ENCODE measurements around the gene CYYR1. TPM values are rescaled to one million over a fixed set of nuclear protein-coding genes. Genes with fewer than 3 reads are reported as not detected.

Gene CYYR1
- total RNA-seq, 5 donors from 2014 or later (not counting 1 experiment from before 2014, with no cell fraction given): 0.09 to 0.29 (median 0.26) TPM; not detected in 2

- peak in 1 of 35 experiments; percentile 3 for DNase-seq
- ATAC-seq (replicated peaks in 1 of 4): no peak
- H3K27me3 Mint-ChIP-seq: no peaks in the 10 kb centered on the region
- Histone ChIP-seq H3K4me1 (ENCODE audit: control insufficient read depth in 1 of 2, extremely low read depth in 1 of 2, insufficient read depth in 2 of 2, low read length in 2 of 2) (no peaks in the 10 kb centered on the region), H3K4me3 (ENCODE audit: control insufficient read depth in 1 of 2, extremely low read depth in 1 of 2, low read length in 1 of 2) (no peak overlapping the region), H3K27me3 (replicated peaks in 1 of 2; ENCODE audit: control insufficient read depth in 2 of 2, extremely low read depth in 1 of 2, insufficient read depth in 2 of 2, low read length in 1 of 2) (no peaks in the 10 kb centered on the region), H3K36me3 (ENCODE audit: control insufficient read depth in 2 of 2, extremely low read depth in 1 of 2, insufficient read depth in 1 of 2, low read length in 1 of 2) (no peaks in the 10 kb centered on the region), H3K27ac (ENCODE audit: low read length) (no peak overlapping the region), H3K9me3 (no peaks in the 10 kb centered on the region)
- CTCF ChIA-PET: no interaction called here
- H3K4me3 Mint-ChIP-seq: no peak overlapping the region
- POLR2A ChIA-PET: no interaction called here
- peaks cover 0 to 5% (median 3%) of the 10 kb centered on the region in 3 donors for H3K9me3 Mint-ChIP-seq
- H3K4me1 Mint-ChIP-seq: no peaks in the 10 kb centered on the region
- 70% methylated on average over 5 of the region's 8 CpGs for WGBS (ENCODE audit: insufficient coverage)
- H3K27ac Mint-ChIP-seq: no peak overlapping the region
- no peaks in the 10 kb centered on the region for H3K36me3 Mint-ChIP-seq
Measured at GRCh38 chr21:26546446-26547097, 26.5 kb downstream of the CYYR1 start.

- Mint-ChIP-seq H3K27ac (no peak overlapping the region), H3K9me3 (peaks cover 0 to 5% (median 3%) of the 10 kb centered on the region in 3 donors), H3K4me3 (no peak overlapping the region), H3K4me1 (no peaks in the 10 kb centered on the region), H3K27me3 (no peaks in the 10 kb centered on the region), H3K36me3 (no peaks in the 10 kb centered on the region)
- ChIA-PET POLR2A (no interaction called here), CTCF (interaction anchor here in 1 of 2 donors (0.6 kb wide), 1 partner anchor 1839 kb away, joined by 3 read pairs; no protein-coding TSS in a partner anchor)
- no peaks in the 10 kb centered on the region for H3K9me3 ChIP-seq
- DNase-seq: no peak
- H3K36me3 ChIP-seq (ENCODE audit: control insufficient read depth in 2 of 2, extremely low read depth in 1 of 2, insufficient read depth in 1 of 2, low read length in 1 of 2): no peaks in the 10 kb centered on the region
- H3K4me1 ChIP-seq (ENCODE audit: control insufficient read depth in 1 of 2, extremely low read depth in 1 of 2, insufficient read depth in 2 of 2, low read length in 2 of 2): peaks cover 0 to 7% of the 10 kb centered on the region in 2 experiments
- no peak overlapping the region for H3K27ac ChIP-seq (ENCODE audit: low read length)
- ATAC-seq (replicated peaks in 1 of 4): no peak
- WGBS (ENCODE audit: insufficient coverage): no CpG with 5 or more reads among the region's 7 CpGs
- H3K27me3 ChIP-seq (replicated peaks in 1 of 2; ENCODE audit: control insufficient read depth in 2 of 2, extremely low read depth in 1 of 2, insufficient read depth in 2 of 2, low read length in 1 of 2): no peaks in the 10 kb centered on the region
- no peak overlapping the region for H3K4me3 ChIP-seq (ENCODE audit: control insufficient read depth in 1 of 2, extremely low read depth in 1 of 2, low read length in 1 of 2)
Measured at GRCh38 chr21:26544201-26544775, 28.8 kb downstream of the CYYR1 start.

- no peak for DNase-seq
- ChIA-PET CTCF (no interaction called here), POLR2A (no interaction called here)
- H3K9me3 ChIP-seq: no peaks in the 10 kb centered on the region
- no peaks in the 10 kb centered on the region for H3K36me3 ChIP-seq (ENCODE audit: control insufficient read depth in 2 of 2, extremely low read depth in 1 of 2, insufficient read depth in 1 of 2, low read length in 1 of 2)
- Mint-ChIP-seq H3K27me3 (no peaks in the 10 kb centered on the region), H3K9me3 (no peaks in the 10 kb centered on the region), H3K4me1 (no peaks in the 10 kb centered on the region), H3K36me3 (no peaks in the 10 kb centered on the region), H3K4me3 (no peak overlapping the region), H3K27ac (no peak overlapping the region)
- ATAC-seq (replicated peaks in 1 of 4): no peak
- H3K27me3 ChIP-seq (replicated peaks in 1 of 2; ENCODE audit: control insufficient read depth in 2 of 2, extremely low read depth in 1 of 2, insufficient read depth in 2 of 2, low read length in 1 of 2): no peaks in the 10 kb centered on the region
- no peak overlapping the region for H3K27ac ChIP-seq (ENCODE audit: low read length)
- peaks cover 0 to 7% of the 10 kb centered on the region in 2 experiments for H3K4me1 ChIP-seq (ENCODE audit: control insufficient read depth in 1 of 2, extremely low read depth in 1 of 2, insufficient read depth in 2 of 2, low read length in 2 of 2)
- no peak overlapping the region for H3K4me3 ChIP-seq (ENCODE audit: control insufficient read depth in 1 of 2, extremely low read depth in 1 of 2, low read length in 1 of 2)
Measured at GRCh38 chr21:26540651-26541050, 32.4 kb downstream of the CYYR1 start.

- WGBS (ENCODE audit: insufficient coverage): no CpG with 5 or more reads among the region's 2 CpGs
- Histone ChIP-seq H3K4me3 (ENCODE audit: control insufficient read depth in 1 of 2, extremely low read depth in 1 of 2, low read length in 1 of 2) (no peak overlapping the region), H3K4me1 (ENCODE audit: control insufficient read depth in 1 of 2, extremely low read depth in 1 of 2, insufficient read depth in 2 of 2, low read length in 2 of 2) (peaks cover 0 to 7% of the 10 kb centered on the region in 2 experiments), H3K27me3 (replicated peaks in 1 of 2; ENCODE audit: control insufficient read depth in 2 of 2, extremely low read depth in 1 of 2, insufficient read depth in 2 of 2, low read length in 1 of 2) (no peaks in the 10 kb centered on the region), H3K27ac (ENCODE audit: low read length) (no peak overlapping the region), H3K36me3 (ENCODE audit: control insufficient read depth in 2 of 2, extremely low read depth in 1 of 2, insufficient read depth in 1 of 2, low read length in 1 of 2) (no peaks in the 10 kb centered on the region), H3K9me3 (no peaks in the 10 kb centered on the region)
- H3K4me3 Mint-ChIP-seq: no peak overlapping the region
- H3K4me1 Mint-ChIP-seq: no peaks in the 10 kb centered on the region
- CTCF ChIA-PET: no interaction called here
- ATAC-seq (replicated peaks in 1 of 4) (no peak), DNase-seq (no peak)
- no peaks in the 10 kb centered on the region for H3K9me3 Mint-ChIP-seq
- no peak overlapping the region for H3K27ac Mint-ChIP-seq
- H3K27me3 Mint-ChIP-seq: no peaks in the 10 kb centered on the region
- H3K36me3 Mint-ChIP-seq: no peaks in the 10 kb centered on the region
- POLR2A ChIA-PET: interaction anchor here in 1 of 2 donors (0.6 kb wide), 1 partner anchor 274 kb away, joined by 3 read pairs; no protein-coding TSS in a partner anchor
Measured at GRCh38 chr21:26539566-26539965, 33.5 kb downstream of the CYYR1 start.

GRCh38 chr21:26534517-26534916 is 38.6 kb downstream of the CYYR1 start:
- Histone ChIP-seq H3K4me3 (ENCODE audit: control insufficient read depth in 1 of 2, extremely low read depth in 1 of 2, low read length in 1 of 2) (no peak overlapping the region), H3K9me3 (no peaks in the 10 kb centered on the region), H3K4me1 (ENCODE audit: control insufficient read depth in 1 of 2, extremely low read depth in 1 of 2, insufficient read depth in 2 of 2, low read length in 2 of 2) (peaks cover 0 to 2% of the 10 kb centered on the region in 2 experiments), H3K27ac (ENCODE audit: low read length) (no peak overlapping the region), H3K36me3 (ENCODE audit: control insufficient read depth in 2 of 2, extremely low read depth in 1 of 2, insufficient read depth in 1 of 2, low read length in 1 of 2) (no peaks in the 10 kb centered on the region), H3K27me3 (replicated peaks in 1 of 2; ENCODE audit: control insufficient read depth in 2 of 2, extremely low read depth in 1 of 2, insufficient read depth in 2 of 2, low read length in 1 of 2) (no peaks in the 10 kb centered on the region)
- no peak overlapping the region for H3K27ac Mint-ChIP-seq
- POLR2A ChIA-PET: no interaction called here
- H3K4me1 Mint-ChIP-seq: no peaks in the 10 kb centered on the region
- CTCF ChIA-PET: no interaction called here
- ATAC-seq (replicated peaks in 1 of 4) (no peak), DNase-seq (no peak)
- H3K27me3 Mint-ChIP-seq: no peaks in the 10 kb centered on the region
- H3K9me3 Mint-ChIP-seq: peaks cover 0 to 3% (median 0%) of the 10 kb centered on the region in 3 donors
- H3K36me3 Mint-ChIP-seq: no peaks in the 10 kb centered on the region
- H3K4me3 Mint-ChIP-seq: no peak overlapping the region
- WGBS (ENCODE audit: insufficient coverage): 0% methylated on average over 1 of the region's 4 CpGs

- Mint-ChIP-seq H3K27me3 (no peaks in the 10 kb centered on the region), H3K4me1 (no peaks in the 10 kb centered on the region), H3K36me3 (no peaks in the 10 kb centered on the region), H3K4me3 (no peak overlapping the region), H3K9me3 (peaks cover 0 to 3% (median 0%) of the 10 kb centered on the region in 3 donors), H3K27ac (no peak overlapping the region)
- Histone ChIP-seq H3K27ac (ENCODE audit: low read length) (no peak overlapping the region), H3K4me3 (ENCODE audit: control insufficient read depth in 1 of 2, extremely low read depth in 1 of 2, low read length in 1 of 2) (no peak overlapping the region), H3K9me3 (no peaks in the 10 kb centered on the region), H3K4me1 (ENCODE audit: control insufficient read depth in 1 of 2, extremely low read depth in 1 of 2, insufficient read depth in 2 of 2, low read length in 2 of 2) (no peaks in the 10 kb centered on the region), H3K27me3 (replicated peaks in 1 of 2; ENCODE audit: control insufficient read depth in 2 of 2, extremely low read depth in 1 of 2, insufficient read depth in 2 of 2, low read length in 1 of 2) (no peaks in the 10 kb centered on the region), H3K36me3 (ENCODE audit: control insufficient read depth in 2 of 2, extremely low read depth in 1 of 2, insufficient read depth in 1 of 2, low read length in 1 of 2) (no peaks in the 10 kb centered on the region)
- ChIA-PET CTCF (no interaction called here), POLR2A (no interaction called here)
- DNase-seq (no peak), ATAC-seq (replicated peaks in 1 of 4) (no peak)
- no CpG with 5 or more reads among the region's 2 CpGs for WGBS (ENCODE audit: insufficient coverage)
Measured at GRCh38 chr21:26532208-26532607, 40.9 kb downstream of the CYYR1 start.

Measured in T-cell (primary cell).